GM12878 (cell line): ENCODE results near the gene COMMD1. TPM values are rescaled to one million over a fixed set of nuclear protein-coding genes. Genes with fewer than 3 reads are reported as not detected.

Experiments
- ATAC-seq: fragments of 200-7000 bp; cut with Tn5 transposase; 3 replicates; pipeline ENCODE4 v1.9.1; 2020; ENCODE audit warnings: mild to moderate bottlenecking, moderate library complexity
- BruUV-seq: library from RNA; stranded (reverse); fragments of 400-500 nt; replicated peaks from 2 replicates; lab custom pipeline; 2021; lab: Mats Ljungman, UMichigan
- CTCF ChIA-PET: fragments of 300-600 bp; sonication (Branson Sonifier 250); formaldehyde crosslinking; extraction: SDS; loops from one replicate; lab custom pipeline; 2021; ENCODE audit warnings: inconsistent platforms; lab: Yijun Ruan, JAX
- POLR2A ChIA-PET: fragments of 350-600 bp; formaldehyde crosslinking; extraction: SDS; loops from one replicate; lab custom pipeline; 2021; ENCODE audit warnings: inconsistent platforms; lab: Charles Lee
- RAD21 ChIA-PET: fragments of 300-600 bp; sonication (Branson Sonifier 250); formaldehyde crosslinking; loops from one replicate; lab custom pipeline; 2023; ENCODE audit warnings: antibody characterized with exemption; ENCODE audit not compliant: unreplicated experiment; lab: Charles Lee
- SMC1A ChIA-PET: fragments of 300-600 bp; sonication (Branson Sonifier 250); formaldehyde crosslinking; loops from one replicate; lab custom pipeline; 2023; ENCODE audit not compliant: unreplicated experiment, uncharacterized antibody; lab: Charles Lee
- DNase-seq: peaks from one replicate; pipeline ENCODE4 v3.0.0-alpha.2; 2011; ENCODE audit warnings: low read depth, low spot score
- FAIRE-seq: peaks from 3 replicates; lab custom pipeline; 2011; peaks lifted over from hg19 to GRCh38; lab: Jason Lieb, UNC
- H2AFZ ChIP-seq: 2 replicates; pipeline ENCODE4 v1.6.0; 2011; ENCODE audit warnings: low read depth, low read length, control low read depth; ENCODE audit not compliant: control insufficient read depth
- H3K27ac ChIP-seq: 2 replicates; pipeline ENCODE4 v1.5.1; 2011; ENCODE audit warnings: control low read depth; ENCODE audit not compliant: control insufficient read depth, insufficient read depth
- H3K27me3 ChIP-seq, 2 experiments: replicated peaks in 1 of 2; 2 replicates each; pipeline versions ENCODE4 v1.6.0 to v1.6.1; 2011; ENCODE audit warnings: low read length in 1 of 2; ENCODE audit not compliant: control insufficient read depth in 2 of 2, insufficient read depth in 2 of 2
- H3K36me3 ChIP-seq, 2 experiments: 2 replicates each; pipeline ENCODE4 v1.5.1; 2011; ENCODE audit warnings: low read length in 1 of 2; ENCODE audit not compliant: control insufficient read depth in 2 of 2, insufficient read depth in 2 of 2
- H3K4me1 ChIP-seq: 2 replicates; pipeline ENCODE4 v1.6.1; 2011; ENCODE audit warnings: mild to moderate bottlenecking, low read length, moderate library complexity, mixed read lengths; ENCODE audit not compliant: control insufficient read depth, insufficient read depth
- H3K4me2 ChIP-seq: 2 replicates; pipeline ENCODE4 v1.6.0; 2011; ENCODE audit warnings: control low read depth; ENCODE audit not compliant: control insufficient read depth, insufficient read depth
- H3K4me3 ChIP-seq: fragments of 200-600 bp; sonication (generic); 2 replicates; pipeline ENCODE4 v1.5.1; 2016
- H3K79me2 ChIP-seq: 2 replicates; pipeline ENCODE4 v1.6.0; 2011; ENCODE audit warnings: low read length; ENCODE audit not compliant: control insufficient read depth, insufficient read depth
- H3K9ac ChIP-seq: 2 replicates; pipeline ENCODE4 v1.8.0; 2011; ENCODE audit warnings: low read length, control low read depth, mixed read lengths; ENCODE audit not compliant: control insufficient read depth, insufficient read depth
- H3K9me3 ChIP-seq: replicated peaks from 3 replicates; pipeline ENCODE4 v1.5.1; 2011; ENCODE audit warnings: mild to moderate bottlenecking, low read length; ENCODE audit not compliant: control insufficient read depth, insufficient read depth
- H4K20me1 ChIP-seq: 2 replicates; pipeline ENCODE4 v1.6.0; 2011; ENCODE audit not compliant: control insufficient read depth, insufficient read depth
- E2F8 ChIP-seq: fragments of 450-650 bp; IDR thresholded peaks from 2 replicates; pipeline ENCODE4 v1.6.1; 2018; ENCODE audit warnings: mild to moderate bottlenecking, low read depth, moderate library complexity; ENCODE audit not compliant: partially characterized antibody
- FOS ChIP-seq: IDR thresholded peaks from 3 replicates; pipeline ENCODE4 v1.6.1; 2011; ENCODE audit warnings: borderline replicate concordance; ENCODE audit not compliant: insufficient read length; ENCODE audit errors: extremely low read depth
- IKZF1 ChIP-seq: fragments of 450-650 bp; conservative IDR thresholded peaks from 2 replicates; pipeline ENCODE4 v1.6.1; 2017; ENCODE audit warnings: antibody characterized with exemption, mild to moderate bottlenecking
- JUND ChIP-seq: IDR thresholded peaks from 2 replicates; pipeline ENCODE4 v1.6.1; 2012; ENCODE audit warnings: low read depth, mild to moderate bottlenecking, low read length, improper control_type of control experiment, moderate library complexity
- MEF2B ChIP-seq: fragments of 450-650 bp; IDR thresholded peaks from 2 replicates; pipeline ENCODE4 v1.6.1; 2018; ENCODE audit warnings: mild to moderate bottlenecking, moderate library complexity; ENCODE audit not compliant: partially characterized antibody, poor library complexity, severe bottlenecking
- NR2C2 ChIP-seq: IDR thresholded peaks from 2 replicates; pipeline ENCODE4 v1.6.1; 2011; ENCODE audit warnings: borderline replicate concordance, low read depth; ENCODE audit not compliant: control insufficient read depth, insufficient read length
- NR2F1 ChIP-seq: fragments of 450-650 bp; conservative IDR thresholded peaks from 2 replicates; pipeline ENCODE4 v1.6.1; 2017; ENCODE audit warnings: mild to moderate bottlenecking
- POLR2AphosphoS5 ChIP-seq: IDR thresholded peaks from 2 replicates; pipeline ENCODE4 v1.6.1; 2011; ENCODE audit warnings: mild to moderate bottlenecking, low read length, inconsistent platforms
- POU2F2 ChIP-seq: IDR thresholded peaks from 3 replicates; pipeline ENCODE4 v1.6.1; 2011; ENCODE audit warnings: low read depth, mild to moderate bottlenecking, low read length, borderline replicate concordance
- SMC3 ChIP-seq: IDR thresholded peaks from 2 replicates; pipeline ENCODE4 v1.6.1; 2011; ENCODE audit warnings: low read length, improper control_type of control experiment, borderline replicate concordance
- SREBF2 ChIP-seq: IDR thresholded peaks from 2 replicates; pipeline ENCODE4 v1.6.1; 2012; ENCODE audit warnings: mild to moderate bottlenecking, low read length
- SUPT20H ChIP-seq: IDR thresholded peaks from 2 replicates; pipeline ENCODE4 v1.6.1; 2011; ENCODE audit warnings: low read depth, mild to moderate bottlenecking, low read length, moderate library complexity, borderline replicate concordance; ENCODE audit not compliant: control insufficient read depth
- ZNF207 ChIP-seq: fragments of 450-650 bp; IDR thresholded peaks from 2 replicates; pipeline ENCODE4 v1.6.1; 2014; ENCODE audit warnings: antibody characterized with exemption, mild to moderate bottlenecking, borderline replicate concordance
- ZNF384 ChIP-seq: IDR thresholded peaks from 2 replicates; pipeline ENCODE4 v1.6.1; 2012; ENCODE audit warnings: low read depth, mild to moderate bottlenecking, low read length, improper control_type of control experiment, borderline replicate concordance
- ZSCAN29 ChIP-seq: fragments of 450-650 bp; IDR thresholded peaks from 2 replicates; pipeline ENCODE4 v1.6.1; 2017; ENCODE audit warnings: mild to moderate bottlenecking, moderate library complexity
- WGBS: methylation state at CpG from one replicate; pipeline ENCODE4 v1.1.6; 2016; ENCODE audit warnings: low lambda C conversion rate; ENCODE audit not compliant: insufficient replicate concordance, insufficient coverage; ENCODE audit errors: missing lambda C conversion rate; 5-methylcytosine and 5-hydroxymethylcytosine counted together
- in situ Hi-C: fragments of 300-500 bp; cut with MboI; formaldehyde crosslinking; loops from 9 replicates; pipeline ENCODE4 v1.14.3; 2018; ENCODE audit warnings: mixed read lengths
- intact Hi-C: fragments of 100-400 bp; cut with micrococcal nuclease; formaldehyde crosslinking; loops from one replicate; pipeline ENCODE4 v1.14.2; 2022; ENCODE audit not compliant: unreplicated experiment
- polyA plus RNA-seq, 11 experiments: library from polyadenylated mRNA; depleted of rRNA in 4 of 11; unstranded in 6 of 11; stranded (reverse) in 5 of 11; fragments of >200 nt; fragmentation: Nextera tagmentation in 4 of 11; fragmentation: Illumina TruSeq in 1 of 11; extraction: Ambion mirVana in 4 of 11; extraction: Trizol in 1 of 11; gene quantifications; 1 replicate in 1 of 11; 2 replicates in 10 of 11; pipeline versions ENCODE4 v1.2.1 to v1.2.3, GENCODE V29; 2011 to 2016; ENCODE audit warnings: inconsistent platforms in 2 of 11, missing spikeins in 2 of 11, low read depth in 1 of 11
- total RNA-seq, 4 experiments: library from RNA; depleted of rRNA in 3 of 4; stranded (reverse); fragments of >200 nt in 3 of 4; fragmentation: Illumina TruSeq in 1 of 4; extraction: Trizol in 1 of 4; gene quantifications; 2 replicates each; pipeline versions ENCODE4 v1.2.1 to v1.2.3, GENCODE V29; 2013 to 2021

COMMD1 gene
- total and polyA plus RNA-seq, 10 of the 15 experiments (the other 5 are each of a cell fraction or from before 2014, with no cell fraction given): 39.7 to 210 (median 53.7) TPM

- Histone ChIP-seq H4K20me1 (no peaks in the 10 kb centered on the region), H3K36me3 (no peaks in the 10 kb centered on the region), H2AFZ (no peak overlapping the region), H3K9ac (no peak overlapping the region), H3K4me2 (no peak overlapping the region), H3K27me3 (no peaks in the 10 kb centered on the region), H3K9me3 (no peaks in the 10 kb centered on the region), H3K27ac (no peak overlapping the region), H3K79me2 (no peaks in the 10 kb centered on the region), H3K4me1 (no peaks in the 10 kb centered on the region), H3K4me3 (no peak overlapping the region)
- BruUV-seq: no TSS peak
- TF ChIP-seq NR2F1: no peak
- no peak for TF ChIP-seq POLR2AphosphoS5
- no peak for TF ChIP-seq FOS
- TF ChIP-seq JUND: no peak
- TF ChIP-seq MEF2B: no peak
- no peak for TF ChIP-seq ZSCAN29
- TF ChIP-seq SUPT20H: no peak
- TF ChIP-seq IKZF1: no peak
- no peak for TF ChIP-seq SREBF2
- no peak for TF ChIP-seq POU2F2
- TF ChIP-seq ZNF384: no peak
- TF ChIP-seq NR2C2: no peak
- no peak for TF ChIP-seq ZNF207
- TF ChIP-seq SMC3: no peak
- no peak for TF ChIP-seq E2F8
- in situ Hi-C loops: no loop called here
- RAD21 ChIA-PET: interaction anchor here (0.9 kb wide), 1 partner anchor 16 kb away, joined by 3 read pairs; no protein-coding TSS in a partner anchor
- SMC1A ChIA-PET: interaction anchor here (0.8 to 1.6 kb wide), 4 partner anchors 9 to 22 kb away, joined by 3 to 5 read pairs (median 4); no protein-coding TSS in a partner anchor
- 95% methylated on average over 1 of the region's 1 CpG for WGBS
- intact Hi-C loops: no loop called here
- FAIRE-seq (no peak), DNase-seq (no peak), ATAC-seq (no peak)
- CTCF ChIA-PET: interaction anchor here (1.0 to 1.1 kb wide), 2 partner anchors 9 to 24 kb away, joined by 3 read pairs; no protein-coding TSS in a partner anchor
- POLR2A ChIA-PET: no interaction called here
Measured at GRCh38 chr2:62016957-62017356, 111.5 kb downstream of the COMMD1 start.
